Heart right ventricle (tissue), 16 donors: ENCODE results near the gene PRG3. TPM values are rescaled to one million over a fixed set of nuclear protein-coding genes. Genes with fewer than 3 reads are reported as not detected.

Experiments
- ATAC-seq, 8 donors: fragments of 200-7000 bp; cut with Tn5 transposase; one replicate each; pipeline ENCODE4 v1.9.1; 2020; ENCODE audit warnings: mild to moderate bottlenecking in 8 of 8, moderate library complexity in 8 of 8, moderate number of reproducible peaks in 1 of 8
- DNase-seq, 2 donors: peaks; one replicate each; pipeline ENCODE4 v3.0.0-alpha.2; 2020
- H3K27ac ChIP-seq, 10 donors: fragments of 200-600 bp; sonication (generic) in 2 of 10; one replicate each; pipeline versions ENCODE4 v1.5.0 to v1.8.0; 2020 to 2022; ENCODE audit warnings: mild to moderate bottlenecking in 3 of 10
- H3K27me3 ChIP-seq, 7 donors: fragments of 200-600 bp; one replicate each; pipeline ENCODE4 v1.8.0; 2021 to 2022; ENCODE audit warnings: mild to moderate bottlenecking in 2 of 7
- H3K36me3 ChIP-seq, 9 donors: fragments of 200-600 bp; sonication (generic) in 1 of 9; one replicate each; pipeline versions ENCODE4 v1.5.0 to v1.8.0; 2020 to 2022; ENCODE audit warnings: mild to moderate bottlenecking in 2 of 9
- H3K4me1 ChIP-seq, 9 donors: fragments of 200-600 bp; sonication (generic) in 1 of 9; one replicate each; pipeline versions ENCODE4 v1.5.0 to v1.8.0; 2020 to 2022; ENCODE audit warnings: mild to moderate bottlenecking in 4 of 9
- H3K4me3 ChIP-seq, 10 donors: fragments of 200-600 bp; sonication (generic) in 2 of 10; one replicate each; pipeline versions ENCODE4 v1.5.0 to v1.8.0; 2020 to 2022; ENCODE audit warnings: mild to moderate bottlenecking in 7 of 10, moderate library complexity in 2 of 10
- H3K9me3 ChIP-seq, 11 donors: fragments of 200-600 bp in 10 of 11; sonication (generic) in 2 of 11; one replicate each; pipeline versions ENCODE4 v1.5.0 to v1.8.0; 2013 to 2022; ENCODE audit warnings: mild to moderate bottlenecking in 2 of 11, control low read depth in 1 of 11, moderate library complexity in 1 of 11
- CTCF ChIP-seq, 9 donors: fragments of 200-600 bp; sonication (generic) in 2 of 9; IDR thresholded peaks; one replicate each; pipeline versions ENCODE4 v1.5.0 to v1.8.0; 2021 to 2022; ENCODE audit warnings: antibody characterized with exemption in 9 of 9, mild to moderate bottlenecking in 5 of 9, moderate library complexity in 1 of 9
- WGBS, 2 donors: extraction: QIAGEN DNeasy Blood & Tissue Kit; methylation state at CpG; one replicate each; pipeline ENCODE4 v1.1.7; 2013; ENCODE audit warnings: inconsistent platforms in 1 of 2; 5-methylcytosine and 5-hydroxymethylcytosine counted together
- intact Hi-C, 10 donors: fragments of 100-400 bp; cut with DNase I; formaldehyde crosslinking; loops; one replicate each; pipeline versions ENCODE4 v1.11.1 to v1.14.2; 2022
- polyA plus RNA-seq, 2 donors: library from polyadenylated mRNA; stranded (reverse); fragments of 200-250 nt; gene quantifications; one replicate each; pipeline ENCODE4 v1.2.3, GENCODE V29; 2013
- total RNA-seq, 10 donors: library from RNA; stranded (reverse); fragmentation: NEBNext Ultra II Directional in 3 of 10; extraction: Animal tissue kit (Norgen Biotek cat#: 25700) in 3 of 10; gene quantifications; one replicate each; pipeline versions ENCODE4 v1.2.1 to v1.2.4, GENCODE V29; 2021 to 2023
- donor health status: Arrhythmogenic right ventricular cardiomyopathy.
- donor health status: ischemic (EF 13 %, LVEDD 7.1; RV severe dilation, severe dysfunction).
- donor health status: healthy with polysubstance abuse.
- donor health status: DM: no; HTN: yes; CAD: no.
- donor health status: DM: no; HTN: no; CAD: no.
- donor health status: ischemic (EF 25% LVEDD 6.9; RV normal size, moderate dysfunction).
- donor health status: ischemic (EF 25% LVEDD 5.7; RV mildly dilated, moderate dysfunction).
- donor health status: healthy.
- donor health status: DM: yes; HTN: yes; CAD: no.
- donor health status: Ischemic cardiomyopathy.
- donor health status: ischemic (EF 35%, LVEDD 5.7; RV mildly dilated, moderate dysfunction).
- donor health status: nonischemic (EF 11% LVEDD 7.7; RV severe dilation, severe dysfunction).
- donor health status: DM: yes; HTN: yes; CAD: no.
- donor health status: PGD.
- donor health status: ischemic (EF 29% LVEDD 5.4; RV normal size, mild dysfunction).
- donor health status: nonischemic (EF 23%, LVEDD 6.1; RV moderate dilation, normal function).

Gene PRG3
- total and polyA plus RNA-seq, 12 donors, result not detected

GRCh38 chr11:57387289-57388030 lies 6.5 kb upstream of the PRG3 start:
- Histone ChIP-seq H3K9me3 (no peaks in the 10 kb centered on the region), H3K27ac (peak overlapping the region in 2 of 10 donors; percentile 43 to 55), H3K4me3 (no peak overlapping the region), H3K4me1 (peaks cover 0 to 16% (median 0%) of the 10 kb centered on the region in 9 donors), H3K27me3 (no peaks in the 10 kb centered on the region), H3K36me3 (no peaks in the 10 kb centered on the region)
- intact Hi-C loops, result loop anchor here in 1 of 10 donors (2.0 kb wide), 1 partner anchor 69 kb away; no protein-coding TSS in a partner anchor
- ATAC-seq, result peak in 7 of 8 donors; percentile 26 to 85 (median 62)
- peak in 7 of 9 donors; percentile 9 to 51 (median 40) for TF ChIP-seq CTCF (IDR thresholded peaks at IDR 0.05)
- WGBS, 2 donors, result 74 to 76% methylated on average over 16 of the region's 16 CpGs
- peak; percentile 42 to 47 for DNase-seq

- no peaks in the 10 kb centered on the region for H3K9me3 ChIP-seq
- WGBS, 2 donors, result 65 to 69% methylated on average over 5 of the region's 5 CpGs
- H3K27ac ChIP-seq, result peak overlapping the region in 2 of 10 donors; percentile 43 to 55
- peak in 3 of 8 donors; percentile 37 to 81 (median 40) for ATAC-seq
- H3K4me3 ChIP-seq, result no peak overlapping the region
- peak in 1 of 2 donors; percentile 20 for DNase-seq
- H3K4me1 ChIP-seq, result peaks cover 0 to 16% (median 0%) of the 10 kb centered on the region in 9 donors
- H3K27me3 ChIP-seq, result no peaks in the 10 kb centered on the region
- no peak for TF ChIP-seq CTCF (IDR thresholded peaks at IDR 0.05)
- intact Hi-C loops, result loop anchor here in 1 of 10 donors (2.0 kb wide), 1 partner anchor 70 kb away; no protein-coding TSS in a partner anchor
- no peaks in the 10 kb centered on the region for H3K36me3 ChIP-seq
Measured at GRCh38 chr11:57386178-57386940, 5.4 kb upstream of the PRG3 start.

- peaks cover 0 to 6% (median 0%) of the 10 kb centered on the region in 9 donors for H3K4me1 ChIP-seq
- H3K27ac ChIP-seq, result no peak overlapping the region
- DNase-seq (no peak), ATAC-seq (no peak)
- 25% methylated on average over 10 of the region's 10 CpGs for WGBS, 2 donors
- no peak overlapping the region for H3K4me3 ChIP-seq
- no peak for TF ChIP-seq CTCF (IDR thresholded peaks at IDR 0.05)
- H3K27me3 ChIP-seq, result peaks cover 0 to 10% (median 0%) of the 10 kb centered on the region in 7 donors
- intact Hi-C loops, result no loop called here
- H3K36me3 ChIP-seq, result no peaks in the 10 kb centered on the region
- H3K9me3 ChIP-seq, result no peaks in the 10 kb centered on the region
Measured at GRCh38 chr11:57379732-57380131, 1.2 kb downstream of the PRG3 start.

GRCh38 chr11:57378186-57378585 lies 2.8 kb downstream of the PRG3 start:
- no peak for TF ChIP-seq CTCF (IDR thresholded peaks at IDR 0.05)
- H3K27ac ChIP-seq, result no peak overlapping the region
- no peak overlapping the region for H3K4me3 ChIP-seq
- no peaks in the 10 kb centered on the region for H3K36me3 ChIP-seq
- H3K27me3 ChIP-seq, result peaks cover 0 to 10% (median 0%) of the 10 kb centered on the region in 7 donors
- intact Hi-C loops, result no loop called here
- no peak for ATAC-seq
- H3K4me1 ChIP-seq, result peaks cover 0 to 12% (median 3%) of the 10 kb centered on the region in 9 donors
- DNase-seq, result no peak
- no peaks in the 10 kb centered on the region for H3K9me3 ChIP-seq
